ENCODE results near the gene CDX4. TPM values are rescaled to one million over a fixed set of nuclear protein-coding genes. Genes with fewer than 3 reads are reported as not detected.

Gene CDX4
- total and polyA plus RNA-seq, 2 experiments from 2014 or later = 2.0 to 2.7 TPM

DNA sequence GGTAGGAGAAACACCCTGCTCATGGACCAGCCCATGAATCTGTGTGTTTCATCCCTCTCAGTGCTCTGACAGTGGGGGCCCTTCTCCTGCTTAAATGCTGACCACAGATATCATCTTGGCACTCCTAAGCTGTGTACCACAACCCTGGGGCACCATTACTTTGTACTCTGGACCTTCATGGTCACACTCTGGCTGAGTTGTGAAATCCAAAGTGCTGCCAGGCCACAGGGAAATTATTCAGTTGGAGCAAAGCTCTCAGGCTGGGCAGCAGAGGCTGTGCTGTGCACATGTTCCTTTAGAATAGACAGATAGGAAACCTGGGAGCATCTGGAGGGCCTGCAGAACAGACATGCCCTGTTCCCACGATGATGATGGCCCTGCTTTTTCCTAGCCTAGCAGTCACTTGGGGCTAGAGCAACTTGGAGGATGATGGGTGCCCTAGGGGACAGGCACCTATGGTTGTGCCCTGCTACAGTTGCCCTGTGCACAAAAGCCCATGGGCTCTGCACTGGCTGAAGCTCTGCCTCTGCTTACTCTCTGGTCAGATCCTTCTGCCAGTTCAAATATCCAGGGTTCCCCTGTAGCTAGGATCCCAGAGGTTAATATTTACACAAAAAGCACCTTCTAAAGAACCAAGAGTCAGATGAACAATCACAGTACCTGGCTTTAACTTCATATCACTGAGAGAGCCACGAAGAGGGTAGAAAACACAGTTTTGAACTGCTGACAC, 48.5 kb upstream of the CDX4 start:
- Mint-ChIP-seq H3K4me3 (no peak overlapping the region), H3K27me3 (ENCODE audit: insufficient read depth, low read depth, poor library complexity) (peaks cover 2% of the 10 kb centered on the region)
- H2AFZ ChIP-seq = no peak overlapping the region

More for the DNA sequence above, 48.5 kb upstream of the CDX4 start:
- no peak overlapping the region for H3K27ac Mint-ChIP-seq
- Histone ChIP-seq H3K4me3 (no peak overlapping the region), H3K4me2 (no peak overlapping the region), H3K9me2 (ENCODE audit: insufficient read depth) (no peaks in the 10 kb centered on the region), H3K27me3 (ENCODE audit: insufficient read depth) (no peaks in the 10 kb centered on the region), H3K36me3 (ENCODE audit: insufficient read depth) (no peaks in the 10 kb centered on the region), H4K20me1 (replicated peaks; ENCODE audit: insufficient read depth) (no peaks in the 10 kb centered on the region), H3K79me2 (replicated peaks; ENCODE audit: insufficient read depth) (no peaks in the 10 kb centered on the region), H3K27ac (ENCODE audit: low read depth) (no peak overlapping the region), H3K4me1 (ENCODE audit: insufficient read depth) (no peaks in the 10 kb centered on the region), H3F3A (replicated peaks; ENCODE audit: low read depth) (no peaks in the 10 kb centered on the region)
- no peak for TF ChIP-seq ZNF114 (CRISPR knock-in tag; IDR thresholded peaks at IDR 0.05)
- no peak for TF ChIP-seq EZH2phosphoT487 (IDR thresholded peaks at IDR 0.05; ENCODE audit: unreplicated experiment)
- TF ChIP-seq ZNF331 (CRISPR knock-in tag; IDR thresholded peaks at IDR 0.05; ENCODE audit: low read depth) = no peak
- TF ChIP-seq, protein P1, sequence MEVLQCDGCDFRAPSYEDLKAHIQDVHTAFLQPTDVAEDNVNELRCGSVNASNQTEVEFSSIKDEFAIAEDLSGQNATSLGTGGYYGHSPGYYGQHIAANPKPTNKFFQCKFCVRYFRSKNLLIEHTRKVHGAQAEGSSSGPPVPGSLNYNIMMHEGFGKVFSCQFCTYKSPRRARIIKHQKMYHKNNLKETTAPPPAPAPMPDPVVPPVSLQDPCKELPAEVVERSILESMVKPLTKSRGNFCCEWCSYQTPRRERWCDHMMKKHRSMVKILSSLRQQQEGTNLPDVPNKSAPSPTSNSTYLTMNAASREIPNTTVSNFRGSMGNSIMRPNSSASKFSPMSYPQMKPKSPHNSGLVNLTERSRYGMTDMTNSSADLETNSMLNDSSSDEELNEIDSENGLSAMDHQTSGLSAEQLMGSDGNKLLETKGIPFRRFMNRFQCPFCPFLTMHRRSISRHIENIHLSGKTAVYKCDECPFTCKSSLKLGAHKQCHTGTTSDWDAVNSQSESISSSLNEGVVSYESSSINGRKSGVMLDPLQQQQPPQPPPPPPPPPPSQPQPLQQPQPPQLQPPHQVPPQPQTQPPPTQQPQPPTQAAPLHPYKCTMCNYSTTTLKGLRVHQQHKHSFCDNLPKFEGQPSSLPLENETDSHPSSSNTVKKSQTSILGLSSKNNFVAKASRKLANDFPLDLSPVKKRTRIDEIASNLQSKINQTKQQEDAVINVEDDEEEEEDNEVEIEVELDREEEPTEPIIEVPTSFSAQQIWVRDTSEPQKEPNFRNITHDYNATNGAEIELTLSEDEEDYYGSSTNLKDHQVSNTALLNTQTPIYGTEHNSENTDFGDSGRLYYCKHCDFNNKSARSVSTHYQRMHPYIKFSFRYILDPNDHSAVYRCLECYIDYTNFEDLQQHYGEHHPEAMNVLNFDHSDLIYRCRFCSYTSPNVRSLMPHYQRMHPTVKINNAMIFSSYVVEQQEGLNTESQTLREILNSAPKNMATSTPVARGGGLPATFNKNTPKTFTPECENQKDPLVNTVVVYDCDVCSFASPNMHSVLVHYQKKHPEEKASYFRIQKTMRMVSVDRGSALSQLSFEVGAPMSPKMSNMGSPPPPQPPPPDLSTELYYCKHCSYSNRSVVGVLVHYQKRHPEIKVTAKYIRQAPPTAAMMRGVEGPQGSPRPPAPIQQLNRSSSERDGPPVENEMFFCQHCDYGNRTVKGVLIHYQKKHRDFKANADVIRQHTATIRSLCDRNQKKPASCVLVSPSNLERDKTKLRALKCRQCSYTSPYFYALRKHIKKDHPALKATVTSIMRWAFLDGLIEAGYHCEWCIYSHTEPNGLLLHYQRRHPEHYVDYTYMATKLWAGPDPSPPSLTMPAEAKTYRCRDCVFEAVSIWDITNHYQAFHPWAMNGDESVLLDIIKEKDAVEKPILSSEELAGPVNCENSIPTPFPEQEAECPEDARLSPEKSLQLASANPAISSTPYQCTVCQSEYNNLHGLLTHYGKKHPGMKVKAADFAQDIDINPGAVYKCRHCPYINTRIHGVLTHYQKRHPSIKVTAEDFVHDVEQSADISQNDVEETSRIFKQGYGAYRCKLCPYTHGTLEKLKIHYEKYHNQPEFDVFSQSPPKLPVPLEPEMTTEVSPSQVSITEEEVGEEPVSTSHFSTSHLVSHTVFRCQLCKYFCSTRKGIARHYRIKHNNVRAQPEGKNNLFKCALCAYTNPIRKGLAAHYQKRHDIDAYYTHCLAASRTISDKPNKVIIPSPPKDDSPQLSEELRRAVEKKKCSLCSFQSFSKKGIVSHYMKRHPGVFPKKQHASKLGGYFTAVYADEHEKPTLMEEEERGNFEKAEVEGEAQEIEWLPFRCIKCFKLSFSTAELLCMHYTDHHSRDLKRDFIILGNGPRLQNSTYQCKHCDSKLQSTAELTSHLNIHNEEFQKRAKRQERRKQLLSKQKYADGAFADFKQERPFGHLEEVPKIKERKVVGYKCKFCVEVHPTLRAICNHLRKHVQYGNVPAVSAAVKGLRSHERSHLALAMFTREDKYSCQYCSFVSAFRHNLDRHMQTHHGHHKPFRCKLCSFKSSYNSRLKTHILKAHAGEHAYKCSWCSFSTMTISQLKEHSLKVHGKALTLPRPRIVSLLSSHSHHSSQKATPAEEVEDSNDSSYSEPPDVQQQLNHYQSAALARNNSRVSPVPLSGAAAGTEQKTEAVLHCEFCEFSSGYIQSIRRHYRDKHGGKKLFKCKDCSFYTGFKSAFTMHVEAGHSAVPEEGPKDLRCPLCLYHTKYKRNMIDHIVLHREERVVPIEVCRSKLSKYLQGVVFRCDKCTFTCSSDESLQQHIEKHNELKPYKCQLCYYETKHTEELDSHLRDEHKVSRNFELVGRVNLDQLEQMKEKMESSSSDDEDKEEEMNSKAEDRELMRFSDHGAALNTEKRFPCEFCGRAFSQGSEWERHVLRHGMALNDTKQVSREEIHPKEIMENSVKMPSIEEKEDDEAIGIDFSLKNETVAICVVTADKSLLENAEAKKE (CRISPR knock-in tag; IDR thresholded peaks at IDR 0.05) = no peak
- TF ChIP-seq JUNB (IDR thresholded peaks at IDR 0.05; ENCODE audit: unreplicated experiment) = no peak
- TF ChIP-seq STAT1 (IDR thresholded peaks at IDR 0.05; ENCODE audit: unreplicated experiment) = no peak
- TF ChIP-seq EZH2 (IDR thresholded peaks at IDR 0.05; ENCODE audit: low read depth, unreplicated experiment) = no peak
- DNase-seq (ENCODE audit: low spot score) (no peak), ATAC-seq (no peak)
- no peaks in the 10 kb centered on the region; the same call in 2 of the 3 replicates for H3K4me1 Mint-ChIP-seq
- no peaks in the 10 kb centered on the region; the same call in 1 of the 3 replicates for H3K9me3 Mint-ChIP-seq
- H3K36me3 Mint-ChIP-seq (ENCODE audit: low read depth) = no peaks in the 10 kb centered on the region

Data from GM23338 (cell line).